CD4-positive, CD25-positive, alpha-beta regulatory T cell (primary cell): ENCODE measurements around the gene CRAMP1. TPM values are rescaled to one million over a fixed set of nuclear protein-coding genes. Genes with fewer than 3 reads are reported as not detected.
A peak's percentile ranks its signal among the peaks of the same experiment; 100 is the strongest.
"Not testable (repeated sequence)": the region's sequence is repeated elsewhere in the genome, so short reads cannot be mapped to it uniquely, and the experiment has no call there.

ENCODE experiments used
- ATAC-seq, 2 donors: fragments of 150-1000 bp; cut with Tn5 transposase; one replicate each; pipeline ENCODE4 v1.10.0; 2021; ENCODE audit warnings: low read depth in 2 of 2, moderate number of reproducible peaks in 2 of 2, moderate library complexity in 1 of 2
- DNase-seq, 3 donors: peaks; one replicate each; pipeline versions ENCODE4 v3.0.0 to v3.0.0-alpha.2; 2012 to 2022; ENCODE audit warnings: mixed read lengths in 1 of 3
- H3K27ac ChIP-seq: one replicate; pipeline ENCODE4 v1.7.0; 2013; ENCODE audit warnings: mild to moderate bottlenecking, low read length; ENCODE audit not compliant: insufficient read depth, poor library complexity, severe bottlenecking
- H3K27me3 ChIP-seq: one replicate; pipeline ENCODE4 v1.7.0; 2013; ENCODE audit warnings: low read length; ENCODE audit not compliant: control insufficient read depth, insufficient read depth
- H3K36me3 ChIP-seq: one replicate; pipeline ENCODE4 v1.7.0; 2013; ENCODE audit warnings: mild to moderate bottlenecking, low read length, moderate library complexity; ENCODE audit not compliant: control insufficient read depth, insufficient read depth
- H3K4me1 ChIP-seq: 2 replicates; pipeline ENCODE4 v1.7.0; 2013; ENCODE audit warnings: mild to moderate bottlenecking, low read length; ENCODE audit not compliant: insufficient read depth, control insufficient read depth, poor library complexity, severe bottlenecking
- H3K4me3 ChIP-seq: one replicate; pipeline ENCODE4 v1.7.0; 2013; ENCODE audit warnings: low read depth, mild to moderate bottlenecking, low read length, moderate library complexity
- H3K9me3 ChIP-seq, 2 experiments: 1 replicate in 1 of 2; 2 replicates in 1 of 2; pipeline ENCODE4 v1.7.0; 2013; ENCODE audit warnings: low read length in 2 of 2, mild to moderate bottlenecking in 1 of 2, moderate library complexity in 1 of 2; ENCODE audit not compliant: control insufficient read depth in 2 of 2
- H3K27ac Mint-ChIP-seq, 3 donors: one replicate each; pipeline ENCODE4 v1.8.0; 2020 to 2022; ENCODE audit warnings: mild to moderate bottlenecking in 3 of 3, mixed read lengths in 3 of 3, moderate library complexity in 2 of 3
- H3K27me3 Mint-ChIP-seq: one replicate; pipeline ENCODE4 v1.8.0; 2022; ENCODE audit warnings: mild to moderate bottlenecking, mixed read lengths
- H3K36me3 Mint-ChIP-seq: one replicate; pipeline ENCODE4 v1.8.0; 2020; ENCODE audit warnings: mixed read lengths
- H3K4me1 Mint-ChIP-seq, 4 donors: one replicate each; pipeline ENCODE4 v1.8.0; 2020 to 2022; ENCODE audit warnings: mixed read lengths in 4 of 4, mild to moderate bottlenecking in 1 of 4
- H3K4me3 Mint-ChIP-seq, 4 donors: one replicate each; pipeline ENCODE4 v1.8.0; 2020 to 2022; ENCODE audit warnings: mild to moderate bottlenecking in 4 of 4, mixed read lengths in 4 of 4, moderate library complexity in 3 of 4
- H3K9me3 Mint-ChIP-seq, 7 donors: one replicate each; pipeline ENCODE4 v1.8.0; 2020 to 2022; ENCODE audit warnings: mixed read lengths in 7 of 7, mild to moderate bottlenecking in 3 of 7, moderate library complexity in 2 of 7
- polyA plus RNA-seq, 4 donors: library from polyadenylated mRNA; unstranded; fragments of 300-500 nt; fragmentation: Illumina TruSeq; gene quantifications; one replicate each; pipeline ENCODE4 v1.2.3, GENCODE V29; 2021
- total RNA-seq: library from RNA; stranded (reverse); gene quantifications from one replicate; pipeline ENCODE4 v1.2.3, GENCODE V29; 2022

Gene CRAMP1
- total and polyA plus RNA-seq, 5 donors from 2014 or later = 0.49 to 30.5 (median 1.3) TPM

- Histone ChIP-seq H3K27ac (no peak overlapping the region), H3K27me3 (no peaks in the 10 kb centered on the region), H3K4me1 (peaks cover 27% of the 10 kb centered on the region), H3K36me3 (no peaks in the 10 kb centered on the region), H3K4me3 (no peak overlapping the region), H3K9me3 (no peaks in the 10 kb centered on the region)
- DNase-seq (no peak), ATAC-seq (no peak)
- H3K4me1 Mint-ChIP-seq = peaks cover 9 to 59% (median 22%) of the 10 kb centered on the region in 4 donors
- no peaks in the 10 kb centered on the region for H3K36me3 Mint-ChIP-seq
- H3K4me3 Mint-ChIP-seq = peak overlapping the region in 2 of 4 donors; percentile 27 to 68
- no peak overlapping the region for H3K27ac Mint-ChIP-seq
- H3K27me3 Mint-ChIP-seq = no peaks in the 10 kb centered on the region
- no peaks in the 10 kb centered on the region for H3K9me3 Mint-ChIP-seq
Measured at GRCh38 chr16:1710811-1711507, 98.8 kb downstream of the CRAMP1 start.

DNA sequence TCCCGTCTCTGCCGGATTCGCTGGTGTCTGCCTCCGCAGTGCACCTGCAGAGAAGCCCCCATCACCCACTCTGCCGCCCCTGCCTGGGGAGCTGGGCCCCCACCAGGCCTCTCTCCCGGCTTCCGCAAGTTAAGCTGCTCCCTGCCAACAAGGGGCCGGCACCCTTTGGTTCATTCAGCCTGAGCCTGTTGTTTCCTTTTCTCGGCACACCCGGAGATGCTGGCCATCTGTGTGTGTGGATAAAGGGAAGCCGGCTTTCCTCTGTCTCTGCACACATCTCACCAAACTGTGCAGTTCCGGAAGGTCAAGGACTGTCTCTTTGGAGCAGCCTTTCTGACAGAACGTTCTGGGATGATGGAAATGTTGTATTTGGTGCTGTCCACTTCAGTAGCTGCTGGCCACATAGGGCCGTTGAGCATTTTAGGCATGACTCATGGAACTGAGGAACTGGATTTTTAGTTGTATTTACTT lies 100.7 kb downstream of the CRAMP1 start:
- H3K4me1 Mint-ChIP-seq = peaks cover 3 to 52% (median 14%) of the 10 kb centered on the region in 4 donors

GRCh38 chr16:1713331-1713730 lies 101.2 kb downstream of the CRAMP1 start:
- Histone ChIP-seq H3K27ac (no peak overlapping the region), H3K36me3 (no peaks in the 10 kb centered on the region), H3K4me1 (peaks cover 5% of the 10 kb centered on the region), H3K9me3 (no peaks in the 10 kb centered on the region), H3K27me3 (no peaks in the 10 kb centered on the region), H3K4me3 (no peak overlapping the region)
- Mint-ChIP-seq H3K4me3 (peak overlapping the region in 1 of 4 donors; percentile 22), H3K4me1 (peaks cover 0 to 48% (median 11%) of the 10 kb centered on the region in 4 donors), H3K27me3 (no peaks in the 10 kb centered on the region), H3K36me3 (no peaks in the 10 kb centered on the region), H3K27ac (no peak overlapping the region), H3K9me3 (no peaks in the 10 kb centered on the region)
- ATAC-seq = no peak
- DNase-seq = no peak

More for the DNA sequence above, 100.7 kb downstream of the CRAMP1 start:
- Mint-ChIP-seq H3K36me3 (no peaks in the 10 kb centered on the region), H3K27me3 (no peaks in the 10 kb centered on the region), H3K4me3 (peak overlapping the region in 1 of 4 donors; percentile 22), H3K9me3 (no peaks in the 10 kb centered on the region), H3K27ac (peak overlapping the region in 1 of 3 donors; percentile 5)
- H3K4me3 ChIP-seq = no peak overlapping the region
- no peaks in the 10 kb centered on the region for H3K9me3 ChIP-seq
- no peak for ATAC-seq
- no peaks in the 10 kb centered on the region for H3K27me3 ChIP-seq
- H3K4me1 ChIP-seq = peaks cover 10% of the 10 kb centered on the region
- H3K36me3 ChIP-seq = no peaks in the 10 kb centered on the region
- no peak overlapping the region for H3K27ac ChIP-seq
- no peak for DNase-seq

- no peak for DNase-seq
- Histone ChIP-seq H3K4me3 (no peak overlapping the region), H3K36me3 (no peaks in the 10 kb centered on the region), H3K9me3 (no peaks in the 10 kb centered on the region), H3K27ac (no peak overlapping the region), H3K4me1 (peaks cover 4% of the 10 kb centered on the region), H3K27me3 (no peaks in the 10 kb centered on the region)
- peaks cover 0 to 45% (median 10%) of the 10 kb centered on the region in 4 donors for H3K4me1 Mint-ChIP-seq
- no peaks in the 10 kb centered on the region for H3K27me3 Mint-ChIP-seq
- H3K36me3 Mint-ChIP-seq = no peaks in the 10 kb centered on the region
- no peak overlapping the region for H3K27ac Mint-ChIP-seq
- no peak overlapping the region for H3K4me3 Mint-ChIP-seq
- peak in 1 of 2 donors; percentile 24 for ATAC-seq
- H3K9me3 Mint-ChIP-seq = no peaks in the 10 kb centered on the region
Measured at GRCh38 chr16:1713933-1714332, 101.8 kb downstream of the CRAMP1 start.

GRCh38 chr16:1715220-1715619 lies 103.1 kb downstream of the CRAMP1 start:
- Histone ChIP-seq H3K27ac (no peak overlapping the region), H3K27me3 (no peaks in the 10 kb centered on the region), H3K4me3 (no peak overlapping the region), H3K4me1 (peaks cover 4% of the 10 kb centered on the region), H3K36me3 (no peaks in the 10 kb centered on the region), H3K9me3 (no peaks in the 10 kb centered on the region)
- Mint-ChIP-seq H3K4me1 (peaks cover 0 to 39% (median 12%) of the 10 kb centered on the region in 4 donors), H3K27ac (no peak overlapping the region), H3K9me3 (no peaks in the 10 kb centered on the region), H3K27me3 (no peaks in the 10 kb centered on the region), H3K36me3 (no peaks in the 10 kb centered on the region), H3K4me3 (peak overlapping the region in 1 of 4 donors; percentile 32)
- ATAC-seq (no peak), DNase-seq (no peak)

- not testable (repeated sequence) for H3K27me3 ChIP-seq, H3K4me3 ChIP-seq, DNase-seq, H3K27ac ChIP-seq, H3K27ac Mint-ChIP-seq, H3K27me3 Mint-ChIP-seq, H3K9me3 Mint-ChIP-seq, H3K9me3 ChIP-seq, H3K36me3 ChIP-seq, H3K4me3 Mint-ChIP-seq, H3K36me3 Mint-ChIP-seq, ATAC-seq
- peaks cover 15% of the 10 kb centered on the region for H3K4me1 ChIP-seq
- H3K4me1 Mint-ChIP-seq = peaks cover 5 to 49% (median 22%) of the 10 kb centered on the region in 4 donors
Measured at GRCh38 chr16:1718236-1718635, 106.1 kb downstream of the CRAMP1 start.

DNA sequence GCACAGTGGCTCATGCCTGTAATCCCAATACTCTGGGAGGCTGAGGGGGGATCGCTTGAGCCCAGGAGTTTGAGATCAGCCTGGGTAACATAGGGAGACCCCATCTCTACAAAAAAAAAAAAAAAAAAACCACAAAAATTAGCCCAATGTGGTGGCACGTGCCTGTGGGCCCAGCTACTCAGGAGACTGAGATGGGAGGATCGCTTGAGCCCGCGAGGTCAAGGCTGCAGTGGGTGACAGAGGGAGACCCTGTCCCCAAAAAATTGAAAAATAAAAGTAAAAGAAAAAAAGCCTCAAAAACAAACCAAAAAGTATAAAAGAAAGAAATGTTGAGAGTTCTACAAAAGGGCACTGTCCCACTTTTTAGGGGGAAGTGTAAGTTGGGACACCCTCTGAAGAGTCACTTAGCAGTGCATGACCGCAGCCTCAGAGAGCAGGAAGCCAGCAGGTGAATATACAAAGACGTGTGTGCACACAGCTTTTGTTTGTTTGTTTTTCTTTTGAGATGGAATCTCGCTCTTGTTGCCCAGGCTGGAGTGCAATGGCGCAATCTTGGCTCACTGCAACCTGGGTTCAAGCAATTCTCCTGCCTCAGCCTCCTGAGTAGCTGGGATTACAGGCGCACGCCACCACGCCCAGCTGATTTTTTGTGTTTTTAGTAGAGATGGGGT lies 107.5 kb downstream of the CRAMP1 start:
- H3K27ac ChIP-seq, ATAC-seq, H3K9me3 Mint-ChIP-seq, H3K36me3 Mint-ChIP-seq, H3K27me3 ChIP-seq, DNase-seq, H3K36me3 ChIP-seq, H3K9me3 ChIP-seq, H3K4me3 ChIP-seq, H3K27me3 Mint-ChIP-seq: not testable (repeated sequence)
- Mint-ChIP-seq H3K4me1 (peaks cover 12 to 45% (median 27%) of the 10 kb centered on the region in 4 donors), H3K4me3 (peak overlapping the region in 1 of 4 donors; percentile 57), H3K27ac (peak overlapping the region in 2 of 3 donors; percentile 9 to 52)
- peaks cover 19% of the 10 kb centered on the region for H3K4me1 ChIP-seq
